ENCODE measurements around the gene SP8. TPM values are rescaled to one million over a fixed set of nuclear protein-coding genes. Genes with fewer than 3 reads are reported as not detected.

SP8 gene
- total RNA-seq, 1 donor from 2014 or later: 0.70 TPM

GRCh38 chr7:20793248-20793647 lies 6.6 kb upstream of the SP8 start:
- H3K4me1 ChIP-seq (ENCODE audit: insufficient read depth, low read length): peaks cover 7% of the 10 kb centered on the region
- H3K9ac ChIP-seq (ENCODE audit: low read length): no peak overlapping the region
- H3K36me3 ChIP-seq (ENCODE audit: insufficient read depth, low read length): no peaks in the 10 kb centered on the region
- H2AFZ ChIP-seq (ENCODE audit: low read depth, low read length): no peak overlapping the region
- H3K79me2 ChIP-seq (ENCODE audit: insufficient read depth, low read length): no peaks in the 10 kb centered on the region
- no peak for DNase-seq (ENCODE audit: low read depth)
- H3K4me3 ChIP-seq (ENCODE audit: insufficient read depth, low read depth, low read length): no peak overlapping the region
- peaks cover 7% of the 10 kb centered on the region for H3K9me3 ChIP-seq (ENCODE audit: insufficient read depth, low read depth, low read length)
- no peak overlapping the region for H3K27ac Mint-ChIP-seq (ENCODE audit: unreplicated experiment)
- H3K9me3 Mint-ChIP-seq (ENCODE audit: unreplicated experiment): no peaks in the 10 kb centered on the region
- TF ChIP-seq EZH2 (IDR thresholded peaks at IDR 0.05; ENCODE audit: insufficient read depth, low read length): no peak
- TF ChIP-seq, protein P1, sequence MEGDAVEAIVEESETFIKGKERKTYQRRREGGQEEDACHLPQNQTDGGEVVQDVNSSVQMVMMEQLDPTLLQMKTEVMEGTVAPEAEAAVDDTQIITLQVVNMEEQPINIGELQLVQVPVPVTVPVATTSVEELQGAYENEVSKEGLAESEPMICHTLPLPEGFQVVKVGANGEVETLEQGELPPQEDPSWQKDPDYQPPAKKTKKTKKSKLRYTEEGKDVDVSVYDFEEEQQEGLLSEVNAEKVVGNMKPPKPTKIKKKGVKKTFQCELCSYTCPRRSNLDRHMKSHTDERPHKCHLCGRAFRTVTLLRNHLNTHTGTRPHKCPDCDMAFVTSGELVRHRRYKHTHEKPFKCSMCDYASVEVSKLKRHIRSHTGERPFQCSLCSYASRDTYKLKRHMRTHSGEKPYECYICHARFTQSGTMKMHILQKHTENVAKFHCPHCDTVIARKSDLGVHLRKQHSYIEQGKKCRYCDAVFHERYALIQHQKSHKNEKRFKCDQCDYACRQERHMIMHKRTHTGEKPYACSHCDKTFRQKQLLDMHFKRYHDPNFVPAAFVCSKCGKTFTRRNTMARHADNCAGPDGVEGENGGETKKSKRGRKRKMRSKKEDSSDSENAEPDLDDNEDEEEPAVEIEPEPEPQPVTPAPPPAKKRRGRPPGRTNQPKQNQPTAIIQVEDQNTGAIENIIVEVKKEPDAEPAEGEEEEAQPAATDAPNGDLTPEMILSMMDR (IDR thresholded peaks at IDR 0.05; ENCODE audit: insufficient read depth, low read depth, low read length): no peak
- H3K4me2 ChIP-seq (ENCODE audit: low read length): peak overlapping the region; percentile 41
- H4K20me1 ChIP-seq (ENCODE audit: insufficient read depth, low read length): peaks cover 3% of the 10 kb centered on the region
- H3K4me3 Mint-ChIP-seq (ENCODE audit: unreplicated experiment): no peak overlapping the region
- H3K27me3 Mint-ChIP-seq (ENCODE audit: low read depth, unreplicated experiment): peaks cover 86% of the 10 kb centered on the region
- H3K27ac ChIP-seq (ENCODE audit: low read depth, low read length): no peak overlapping the region
- no peak for FAIRE-seq
- H3K36me3 Mint-ChIP-seq (ENCODE audit: low read depth, unreplicated experiment): peaks cover 2% of the 10 kb centered on the region
- peaks cover 1% of the 10 kb centered on the region for H3K4me1 Mint-ChIP-seq (ENCODE audit: low read depth, unreplicated experiment)
- H3K27me3 ChIP-seq (ENCODE audit: insufficient read depth, low read length): peaks cover 87% of the 10 kb centered on the region

DNA sequence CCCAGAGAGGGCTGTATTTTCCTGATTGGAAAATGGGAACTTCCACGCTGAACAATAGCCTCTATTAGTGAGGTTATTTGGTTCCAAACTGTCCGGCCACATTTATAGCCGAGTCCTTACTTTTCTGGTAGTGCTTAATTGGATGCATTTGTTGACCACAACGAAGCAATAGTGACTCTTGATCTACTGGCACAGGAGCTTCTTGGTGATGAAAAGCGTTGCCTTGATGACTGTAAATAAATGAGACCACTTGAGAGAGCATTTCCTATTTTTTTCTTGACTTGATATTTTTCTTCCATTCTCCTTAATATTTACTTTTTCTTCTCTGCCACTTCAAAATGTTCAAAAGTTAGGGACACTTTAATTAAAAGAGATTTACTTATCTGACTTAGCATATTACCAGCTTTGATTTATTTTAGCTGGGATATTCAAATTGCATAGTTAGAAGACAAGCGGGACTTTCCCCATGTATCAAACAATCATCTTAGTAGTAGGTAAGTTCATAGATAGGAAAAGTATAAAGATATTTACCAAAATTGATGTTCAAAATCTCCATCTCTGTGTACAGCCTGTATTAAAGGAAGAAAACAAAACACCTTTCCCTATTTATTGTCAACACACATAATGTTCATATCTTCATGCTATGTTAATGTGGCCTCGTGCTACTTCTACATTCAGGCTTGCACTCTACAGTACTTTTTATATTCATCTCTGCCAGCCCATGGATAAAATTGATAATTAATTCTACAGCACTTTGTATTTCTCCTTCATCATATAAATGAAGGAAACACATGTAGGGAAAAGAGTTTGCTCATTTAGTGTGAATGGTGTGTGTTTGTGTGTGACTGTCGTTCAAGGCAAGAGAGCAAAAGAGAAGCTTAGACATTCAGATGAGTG lies 5.1 kb upstream of the SP8 start:
- H3K27me3 Mint-ChIP-seq (ENCODE audit: low read depth, unreplicated experiment): peaks cover 89% of the 10 kb centered on the region

More for the DNA sequence above, 5.1 kb upstream of the SP8 start:
- H3K36me3 ChIP-seq (ENCODE audit: insufficient read depth, low read length): no peaks in the 10 kb centered on the region
- Mint-ChIP-seq H3K9me3 (ENCODE audit: unreplicated experiment) (peaks cover 1% of the 10 kb centered on the region), H3K36me3 (ENCODE audit: low read depth, unreplicated experiment) (peaks cover 2% of the 10 kb centered on the region), H3K27ac (ENCODE audit: unreplicated experiment) (no peak overlapping the region), H3K4me1 (ENCODE audit: low read depth, unreplicated experiment) (peaks cover 1% of the 10 kb centered on the region), H3K4me3 (ENCODE audit: unreplicated experiment) (no peak overlapping the region)
- H3K27ac ChIP-seq (ENCODE audit: low read depth, low read length): no peak overlapping the region
- H4K20me1 ChIP-seq (ENCODE audit: insufficient read depth, low read length): peaks cover 3% of the 10 kb centered on the region
- TF ChIP-seq EZH2 (IDR thresholded peaks at IDR 0.05; ENCODE audit: insufficient read depth, low read length): no peak
- TF ChIP-seq, protein P1 (IDR thresholded peaks at IDR 0.05; ENCODE audit: insufficient read depth, low read depth, low read length): no peak
- FAIRE-seq (no peak), DNase-seq (ENCODE audit: low read depth) (no peak)
- H2AFZ ChIP-seq (ENCODE audit: low read depth, low read length): no peak overlapping the region
- peaks cover 92% of the 10 kb centered on the region for H3K27me3 ChIP-seq (ENCODE audit: insufficient read depth, low read length)
- peak overlapping the region; percentile 70 for H3K4me2 ChIP-seq (ENCODE audit: low read length)
- no peak overlapping the region for H3K9ac ChIP-seq (ENCODE audit: low read length)
- no peaks in the 10 kb centered on the region for H3K9me3 ChIP-seq (ENCODE audit: insufficient read depth, low read depth, low read length)
- H3K79me2 ChIP-seq (ENCODE audit: insufficient read depth, low read length): no peaks in the 10 kb centered on the region
- H3K4me3 ChIP-seq (ENCODE audit: insufficient read depth, low read depth, low read length): peak overlapping the region; percentile 3
- H3K4me1 ChIP-seq (ENCODE audit: insufficient read depth, low read length): no peaks in the 10 kb centered on the region

Data from astrocyte (in vitro differentiated cells and primary cell).